GM23338 (cell line): ENCODE results near the gene SLC34A3. TPM values are rescaled to one million over a fixed set of nuclear protein-coding genes. Genes with fewer than 3 reads are reported as not detected.

Source experiments
- ATAC-seq: fragments of 200-7000 bp; cut with Tn5 transposase; 3 replicates; pipeline ENCODE4 v1.9.1; 2020
- DNase-seq: peaks from one replicate; pipeline ENCODE4 v3.0.0-alpha.2; 2015; ENCODE audit warnings: low spot score
- H2AFZ ChIP-seq: fragments of 200-600 bp; sonication (generic); 2 replicates; pipeline ENCODE4 v1.8.0; 2016; ENCODE audit warnings: antibody characterized with exemption, mild to moderate bottlenecking, moderate library complexity
- H3F3A ChIP-seq: fragments of 200-600 bp; sonication (generic); replicated peaks from 2 replicates; pipeline ENCODE4 v1.8.0; 2017; ENCODE audit warnings: antibody characterized with exemption, mixed run types, low read depth
- H3K27ac ChIP-seq: fragments of 200-600 bp; sonication (generic); 2 replicates; pipeline ENCODE4 v1.6.1; 2016; ENCODE audit warnings: low read depth
- H3K27me3 ChIP-seq: fragments of 200-600 bp; sonication (generic); 2 replicates; pipeline ENCODE4 v1.8.0; 2016; ENCODE audit warnings: mild to moderate bottlenecking, mixed run types, moderate library complexity; ENCODE audit not compliant: insufficient read depth
- H3K36me3 ChIP-seq: fragments of 200-600 bp; sonication (generic); 2 replicates; pipeline ENCODE4 v1.8.0; 2016; ENCODE audit warnings: mild to moderate bottlenecking; ENCODE audit not compliant: insufficient read depth
- H3K4me1 ChIP-seq: fragments of 200-600 bp; sonication (generic); 2 replicates; pipeline ENCODE4 v1.8.0; 2016; ENCODE audit warnings: mild to moderate bottlenecking, moderate library complexity; ENCODE audit not compliant: insufficient read depth
- H3K4me2 ChIP-seq: fragments of 200-600 bp; sonication (generic); 2 replicates; pipeline ENCODE4 v1.7.1; 2017; ENCODE audit warnings: mixed run types
- H3K4me3 ChIP-seq: fragments of 200-600 bp; sonication (generic); 2 replicates; pipeline ENCODE4 v1.6.1; 2016; ENCODE audit warnings: mixed run types
- H3K79me2 ChIP-seq: fragments of 200-600 bp; sonication (generic); replicated peaks from 2 replicates; pipeline ENCODE4 v1.8.0; 2017; ENCODE audit warnings: mild to moderate bottlenecking; ENCODE audit not compliant: insufficient read depth
- H3K9me2 ChIP-seq: fragments of 200-600 bp; sonication (generic); 2 replicates; pipeline ENCODE4 v1.8.0; 2017; ENCODE audit not compliant: insufficient read depth
- H4K20me1 ChIP-seq: fragments of 200-600 bp; sonication (generic); replicated peaks from 2 replicates; pipeline ENCODE4 v1.8.0; 2017; ENCODE audit warnings: mild to moderate bottlenecking; ENCODE audit not compliant: insufficient read depth
- H3K27ac Mint-ChIP-seq: 2 replicates; pipeline ENCODE4 v1.8.0; 2020; ENCODE audit warnings: inconsistent platforms, mild to moderate bottlenecking, moderate library complexity, mixed read lengths
- H3K27me3 Mint-ChIP-seq: 3 replicates; pipeline ENCODE4 v1.8.0; 2022; ENCODE audit warnings: low read depth, mild to moderate bottlenecking, moderate library complexity, mixed read lengths, inconsistent platforms; ENCODE audit not compliant: insufficient read depth, poor library complexity
- H3K36me3 Mint-ChIP-seq: 3 replicates; pipeline ENCODE4 v1.8.0; 2021; ENCODE audit warnings: low read depth, mild to moderate bottlenecking, inconsistent platforms, moderate library complexity, mixed read lengths
- H3K4me1 Mint-ChIP-seq: 3 replicates; pipeline ENCODE4 v1.8.0; 2020; ENCODE audit warnings: mild to moderate bottlenecking, inconsistent platforms, mixed read lengths
- H3K4me3 Mint-ChIP-seq: 3 replicates; pipeline ENCODE4 v1.8.0; 2021; ENCODE audit warnings: moderate library complexity, mild to moderate bottlenecking, inconsistent platforms, mixed read lengths
- H3K9me3 Mint-ChIP-seq: 3 replicates; pipeline ENCODE4 v1.8.0; 2020; ENCODE audit warnings: moderate library complexity, mild to moderate bottlenecking, inconsistent platforms, mixed read lengths
- CREB1 ChIP-seq: fragments of 250-450 bp; sonication (Bioruptor Pico); IDR thresholded peaks from 2 replicates; pipeline ENCODE4 v1.5.0; 2020; ENCODE audit warnings: low read depth, mild to moderate bottlenecking, moderate library complexity
- ETS1 ChIP-seq: IDR thresholded peaks from 2 replicates; pipeline ENCODE4 v1.6.1; 2016; ENCODE audit warnings: antibody characterized with exemption
- EZH2 ChIP-seq: fragments of 200-600 bp; sonication (generic); IDR thresholded peaks from one replicate; pipeline ENCODE4 v1.8.0; 2017; ENCODE audit warnings: antibody characterized with exemption, mild to moderate bottlenecking, low read depth; ENCODE audit not compliant: unreplicated experiment
- NANOG ChIP-seq: IDR thresholded peaks from 2 replicates; pipeline ENCODE4 v1.6.1; 2016; ENCODE audit warnings: antibody characterized with exemption, borderline replicate concordance
- REST ChIP-seq: IDR thresholded peaks from one replicate; pipeline ENCODE4 v1.6.1; 2018; ENCODE audit warnings: antibody characterized with exemption; ENCODE audit not compliant: unreplicated experiment
- ZNF114 ChIP-seq: fragments of 250-450 bp; sonication (Bioruptor Pico); IDR thresholded peaks from 2 replicates; pipeline ENCODE4 v1.5.0; 2020; ENCODE audit warnings: mild to moderate bottlenecking, moderate library complexity
- ZNF331 ChIP-seq: fragments of 250-450 bp; sonication (Bioruptor Pico); IDR thresholded peaks from 2 replicates; pipeline ENCODE4 v1.5.0; 2020; ENCODE audit warnings: low read depth, mild to moderate bottlenecking, moderate library complexity
- ZNF462 ChIP-seq: fragments of 250-450 bp; sonication (Bioruptor Pico); IDR thresholded peaks from 2 replicates; pipeline ENCODE4 v1.5.0; 2020; ENCODE audit warnings: mild to moderate bottlenecking, moderate library complexity
- polyA plus RNA-seq: library from polyadenylated mRNA; unstranded; fragments of >200 nt; fragmentation: Nextera tagmentation; extraction: Ambion mirVana; gene quantifications from 2 replicates; pipeline ENCODE4 v1.2.1, GENCODE V29; 2016
- total RNA-seq: library from RNA; depleted of rRNA; stranded (reverse); fragments of >200 nt; shearing (Covaris generic); gene quantifications from 2 replicates; pipeline ENCODE4 v1.2.3, GENCODE V29; 2014

SLC34A3 gene
- total and polyA plus RNA-seq, 2 experiments from 2014 or later: not detected

GRCh38 chr9:137183980-137184595, 46.6 kb upstream of the SLC34A3 start:
- no peak overlapping the region for H2AFZ ChIP-seq
- no peak for DNase-seq

GRCh38 chr9:137184881-137185660, 45.6 kb upstream of the SLC34A3 start:
- peaks cover 9% of the 10 kb centered on the region for H3K4me1 Mint-ChIP-seq
- no peak for TF ChIP-seq ZNF462 (CRISPR knock-in tag)
- TF ChIP-seq ZNF114 (CRISPR knock-in tag): no peak
- TF ChIP-seq ZNF331 (CRISPR knock-in tag): no peak
- TF ChIP-seq NANOG: no peak
- TF ChIP-seq REST: no peak

More at GRCh38 chr9:137183980-137184595, 46.6 kb upstream of the SLC34A3 start:
- H3K36me3 Mint-ChIP-seq: peaks cover 21% of the 10 kb centered on the region
- peaks cover 11% of the 10 kb centered on the region for H3K27me3 Mint-ChIP-seq
- TF ChIP-seq CREB1 (CRISPR knock-in tag) (no peak), EZH2 (no peak), ETS1 (no peak)
- H3K27ac ChIP-seq: no peak overlapping the region
- 0 out of 2 replicates have a peak, but pooled peaks cover 5% of the 10 kb centered on the region for H4K20me1 ChIP-seq
- H3K4me1 Mint-ChIP-seq: peaks cover 5% of the 10 kb centered on the region
- H3F3A ChIP-seq: 0 out of 2 replicates have a peak, but pooled peaks cover 4% of the 10 kb centered on the region
- no peak overlapping the region; the same call in 2 of the 3 replicates for H3K4me3 Mint-ChIP-seq
- H3K4me2 ChIP-seq: no peak overlapping the region
- no peak overlapping the region for H3K4me3 ChIP-seq
- H3K9me2 ChIP-seq: no peaks in the 10 kb centered on the region
- no peak for ATAC-seq
- H3K36me3 ChIP-seq: no peaks in the 10 kb centered on the region
- peaks cover 8% of the 10 kb centered on the region; the same call in 1 of the 2 replicates for H3K4me1 ChIP-seq
- peaks cover 19% of the 10 kb centered on the region for H3K79me2 ChIP-seq
- H3K27ac Mint-ChIP-seq: no peak overlapping the region
- no peaks in the 10 kb centered on the region for H3K27me3 ChIP-seq
- no peaks in the 10 kb centered on the region for H3K9me3 Mint-ChIP-seq

More at GRCh38 chr9:137184881-137185660, 45.6 kb upstream of the SLC34A3 start:
- Mint-ChIP-seq H3K27ac (no peak overlapping the region), H3K4me3 (no peak overlapping the region), H3K27me3 (peaks cover 11% of the 10 kb centered on the region), H3K9me3 (no peaks in the 10 kb centered on the region), H3K36me3 (peaks cover 21% of the 10 kb centered on the region)
- Histone ChIP-seq H3K27me3 (no peaks in the 10 kb centered on the region), H3K79me2 (peaks cover 25% of the 10 kb centered on the region), H3K9me2 (no peaks in the 10 kb centered on the region), H3K27ac (no peak overlapping the region), H2AFZ (no peak overlapping the region), H3F3A (0 out of 2 replicates have a peak, but pooled peaks cover 4% of the 10 kb centered on the region), H3K36me3 (no peaks in the 10 kb centered on the region), H3K4me3 (no peak overlapping the region), H3K4me1 (peaks cover 13% of the 10 kb centered on the region), H4K20me1 (0 out of 2 replicates have a peak, but pooled peaks cover 5% of the 10 kb centered on the region), H3K4me2 (no peak overlapping the region)
- no peak for ATAC-seq
- no peak for DNase-seq
